CD14-positive monocyte (primary cell): Measurements from ENCODE around the gene FZD7. TPM values are rescaled to one million over a fixed set of nuclear protein-coding genes. Genes with fewer than 3 reads are reported as not detected.

Experiments used
- DNase-seq, 3 donors: peaks; one replicate each; pipeline ENCODE4 v3.0.0-alpha.2; 2011 to 2022
- H2AFZ ChIP-seq: 2 replicates; pipeline ENCODE4 v1.6.0; 2012; ENCODE audit warnings: mild to moderate bottlenecking, low read depth, low read length, inconsistent platforms; ENCODE audit not compliant: insufficient read depth, poor library complexity, severe bottlenecking
- H3K27ac ChIP-seq, 2 donors: 1 replicate in 1 of 2; 2 replicates in 1 of 2; pipeline ENCODE4 v1.5.1; 2012 to 2013; ENCODE audit warnings: low read length in 2 of 2, control low read depth in 1 of 2, inconsistent platforms in 1 of 2, low read depth in 1 of 2, mild to moderate bottlenecking in 1 of 2
- H3K27me3 ChIP-seq, 2 donors: one replicate each; pipeline versions ENCODE4 v1.6.0 to v1.6.1; 2011 to 2013; ENCODE audit warnings: low read length in 2 of 2; ENCODE audit not compliant: control insufficient read depth in 2 of 2, insufficient read depth in 2 of 2
- H3K36me3 ChIP-seq, 2 donors: replicated peaks in 1 of 2; 1 replicate in 1 of 2; 2 replicates in 1 of 2; pipeline versions ENCODE4 v1.5.1 to v1.6.1; 2012 to 2013; ENCODE audit warnings: low read length in 2 of 2, control low read depth in 1 of 2, inconsistent platforms in 1 of 2, mild to moderate bottlenecking in 1 of 2; ENCODE audit not compliant: insufficient read depth in 2 of 2, control insufficient read depth in 1 of 2
- H3K4me1 ChIP-seq, 2 donors: 1 replicate in 1 of 2; 2 replicates in 1 of 2; pipeline versions ENCODE4 v1.5.1 to v1.6.1; 2012 to 2013; ENCODE audit warnings: low read length in 2 of 2, control low read depth in 1 of 2, inconsistent platforms in 1 of 2, mild to moderate bottlenecking in 1 of 2, moderate library complexity in 1 of 2; ENCODE audit not compliant: insufficient read depth in 2 of 2, control insufficient read depth in 1 of 2
- H3K4me2 ChIP-seq: replicated peaks from 2 replicates; pipeline ENCODE3; 2012; ENCODE audit warnings: low read length, moderate library complexity, mild to moderate bottlenecking; ENCODE audit not compliant: poor library complexity, severe bottlenecking; ENCODE audit errors: extremely low read depth
- H3K4me3 ChIP-seq, 3 experiments: fragments of 200-600 bp in 1 of 3; sonication (generic) in 1 of 3; replicated peaks in 1 of 3; 1 replicate in 2 of 3; 2 replicates in 1 of 3; pipeline ENCODE4 v1.5.1; 2011 to 2013; ENCODE audit warnings: low read length in 3 of 3, mild to moderate bottlenecking in 3 of 3, control low read depth in 2 of 3, low read depth in 2 of 3, inconsistent platforms in 1 of 3, moderate library complexity in 1 of 3
- H3K79me2 ChIP-seq: 2 replicates; pipeline ENCODE4 v1.6.0; 2012; ENCODE audit warnings: mild to moderate bottlenecking, control low read depth, inconsistent platforms, low read length, moderate library complexity; ENCODE audit not compliant: insufficient read depth
- H3K9ac ChIP-seq: 2 replicates; pipeline ENCODE4 v1.6.0; 2017; ENCODE audit warnings: low read length, mild to moderate bottlenecking; ENCODE audit not compliant: insufficient read depth, poor library complexity, severe bottlenecking
- H3K9me3 ChIP-seq, 2 donors: replicated peaks in 1 of 2; 1 replicate in 1 of 2; 2 replicates in 1 of 2; pipeline versions ENCODE4 v1.5.1 to v1.6.1; 2012 to 2013; ENCODE audit warnings: low read length in 2 of 2, control low read depth in 1 of 2; ENCODE audit not compliant: control insufficient read depth in 1 of 2, insufficient read depth in 1 of 2
- H4K20me1 ChIP-seq: 2 replicates; pipeline ENCODE4 v1.6.0; 2012; ENCODE audit warnings: mild to moderate bottlenecking, low read length, control low read depth, moderate library complexity; ENCODE audit not compliant: insufficient read depth
- H3K27ac Mint-ChIP-seq, 7 donors: one replicate each; pipeline ENCODE4 v1.8.0; 2020; ENCODE audit warnings: mild to moderate bottlenecking in 7 of 7, mixed read lengths in 7 of 7, moderate library complexity in 6 of 7, inconsistent platforms in 2 of 7
- H3K27me3 Mint-ChIP-seq, 3 donors: one replicate each; pipeline ENCODE4 v1.8.0; 2021 to 2022; ENCODE audit warnings: low read depth in 3 of 3, mild to moderate bottlenecking in 3 of 3, mixed read lengths in 3 of 3, moderate library complexity in 3 of 3, inconsistent platforms in 1 of 3
- H3K36me3 Mint-ChIP-seq, 2 donors: one replicate each; pipeline ENCODE4 v1.8.0; 2020; ENCODE audit warnings: mixed read lengths in 2 of 2, inconsistent platforms in 1 of 2, mild to moderate bottlenecking in 1 of 2
- H3K4me1 Mint-ChIP-seq: one replicate; pipeline ENCODE4 v1.8.0; 2020; ENCODE audit warnings: mild to moderate bottlenecking, mixed read lengths
- H3K4me3 Mint-ChIP-seq, 2 donors: one replicate each; pipeline ENCODE4 v1.8.0; 2020; ENCODE audit warnings: mild to moderate bottlenecking in 2 of 2, mixed read lengths in 2 of 2, moderate library complexity in 1 of 2
- H3K9me3 Mint-ChIP-seq, 7 donors: one replicate each; pipeline ENCODE4 v1.8.0; 2020 to 2022; ENCODE audit warnings: mixed read lengths in 7 of 7, mild to moderate bottlenecking in 6 of 7, moderate library complexity in 6 of 7, inconsistent platforms in 2 of 7
- CTCF ChIP-seq: fragments of 200-600 bp; IDR thresholded peaks from one replicate; pipeline ENCODE4 v1.8.0; 2022; ENCODE audit warnings: antibody characterized with exemption, mild to moderate bottlenecking
- WGBS: methylation state at CpG from one replicate; pipeline ENCODE4 v1.1.5; 2013; ENCODE audit warnings: missing lambda C conversion rate; ENCODE audit not compliant: insufficient coverage; 5-methylcytosine and 5-hydroxymethylcytosine counted together
- intact Hi-C, 2 donors: fragments of 100-400 bp; cut with micrococcal nuclease; formaldehyde crosslinking; loops; one replicate each; pipeline versions ENCODE4 v1.15.0 to v1.15.1; 2023
- polyA plus RNA-seq, 3 donors: library from polyadenylated mRNA; depleted of rRNA in 1 of 3; unstranded in 2 of 3; stranded (reverse) in 1 of 3; fragments of 300-500 nt in 2 of 3; fragments of >200 nt in 1 of 3; fragmentation: Illumina TruSeq in 2 of 3; gene quantifications; 1 replicate in 2 of 3; 2 replicates in 1 of 3; pipeline ENCODE4 v1.2.3, GENCODE V29; 2012 to 2021

The FZD7 gene
- polyA plus RNA-seq, 3 donors, result 0.05 to 0.28 TPM; not detected in 1

- Mint-ChIP-seq H3K27me3 (peaks cover 10 to 21% (median 11%) of the 10 kb centered on the region in 3 donors), H3K4me3 (no peak overlapping the region), H3K9me3 (peaks cover 0 to 2% (median 0%) of the 10 kb centered on the region in 7 donors), H3K27ac (no peak overlapping the region), H3K4me1 (no peaks in the 10 kb centered on the region), H3K36me3 (no peaks in the 10 kb centered on the region)
- intact Hi-C loops, result no loop called here
- Histone ChIP-seq H2AFZ (no peak overlapping the region), H3K27ac (no peak overlapping the region), H3K9ac (no peak overlapping the region), H3K27me3 (peaks cover 2 to 4% of the 10 kb centered on the region in 2 donors), H3K9me3 (no peaks in the 10 kb centered on the region), H3K4me1 (no peaks in the 10 kb centered on the region), H4K20me1 (no peaks in the 10 kb centered on the region), H3K4me2 (no peak overlapping the region), H3K4me3 (no peak overlapping the region), H3K79me2 (no peaks in the 10 kb centered on the region), H3K36me3 (no peaks in the 10 kb centered on the region)
- no peak for TF ChIP-seq CTCF
- 98% methylated on average over 3 of the region's 9 CpGs for WGBS
- DNase-seq, result no peak
These were observed 8.8 kb upstream of the FZD7 start for GRCh38 chr2:202024871-202025270.

GRCh38 chr2:202025816-202026215, 7.8 kb upstream of the FZD7 start:
- Histone ChIP-seq H3K4me1 (no peaks in the 10 kb centered on the region), H3K36me3 (no peaks in the 10 kb centered on the region), H3K27ac (no peak overlapping the region), H3K9me3 (no peaks in the 10 kb centered on the region), H3K9ac (no peak overlapping the region), H3K4me3 (no peak overlapping the region), H3K4me2 (no peak overlapping the region), H4K20me1 (no peaks in the 10 kb centered on the region), H3K27me3 (peaks cover 3 to 12% of the 10 kb centered on the region in 2 donors), H2AFZ (no peak overlapping the region), H3K79me2 (no peaks in the 10 kb centered on the region)
- no peak overlapping the region for H3K27ac Mint-ChIP-seq
- no peaks in the 10 kb centered on the region for H3K36me3 Mint-ChIP-seq
- H3K4me1 Mint-ChIP-seq, result no peaks in the 10 kb centered on the region
- 100% methylated on average over 1 of the region's 5 CpGs for WGBS
- no peak for TF ChIP-seq CTCF
- DNase-seq, result no peak
- H3K9me3 Mint-ChIP-seq, result peaks cover 0 to 2% (median 0%) of the 10 kb centered on the region in 7 donors
- intact Hi-C loops, result no loop called here
- H3K4me3 Mint-ChIP-seq, result no peak overlapping the region
- peaks cover 11 to 22% (median 18%) of the 10 kb centered on the region in 3 donors for H3K27me3 Mint-ChIP-seq
